Endothelial cell (in vitro differentiated cells): ENCODE data around the gene CCNI2. TPM values are rescaled to one million over a fixed set of nuclear protein-coding genes. Genes with fewer than 3 reads are reported as not detected.

Experiments
- DNase-seq: peaks from one replicate; pipeline ENCODE4 v3.0.0; 2021; ENCODE audit warnings: low spot score
- H3K27ac Mint-ChIP-seq: one replicate; pipeline ENCODE4 v1.8.0; 2021; ENCODE audit warnings: mixed read lengths, inconsistent platforms; ENCODE audit not compliant: unreplicated experiment
- H3K27me3 Mint-ChIP-seq: one replicate; pipeline ENCODE4 v1.8.0; 2021; ENCODE audit warnings: mild to moderate bottlenecking, moderate library complexity, mixed read lengths, inconsistent platforms; ENCODE audit not compliant: unreplicated experiment
- H3K36me3 Mint-ChIP-seq: one replicate; pipeline ENCODE4 v1.8.0; 2021; ENCODE audit warnings: mild to moderate bottlenecking, low read depth, mixed read lengths, inconsistent platforms; ENCODE audit not compliant: unreplicated experiment
- H3K4me1 Mint-ChIP-seq: one replicate; pipeline ENCODE4 v1.8.0; 2021; ENCODE audit warnings: mild to moderate bottlenecking, mixed read lengths, inconsistent platforms; ENCODE audit not compliant: unreplicated experiment
- H3K4me3 Mint-ChIP-seq: one replicate; pipeline ENCODE4 v1.8.0; 2021; ENCODE audit warnings: mild to moderate bottlenecking, mixed read lengths, inconsistent platforms; ENCODE audit not compliant: unreplicated experiment
- H3K9me3 Mint-ChIP-seq: one replicate; pipeline ENCODE4 v1.8.0; 2021; ENCODE audit warnings: mixed read lengths, inconsistent platforms; ENCODE audit not compliant: unreplicated experiment
- total RNA-seq: library from RNA; stranded (reverse); fragmentation: NEBNext Ultra II Directional; extraction: Animal tissue kit (Norgen Biotek cat#: 25700); gene quantifications from one replicate; pipeline ENCODE4 v1.2.1, GENCODE V29; 2021; ENCODE audit not compliant: unreplicated experiment
- TF ChIP-seq, protein P1 (sequence below): fragments of 200-600 bp; sonication (generic); IDR thresholded peaks from one replicate; pipeline ENCODE4 v1.5.0; 2021; ENCODE audit warnings: antibody characterized with exemption; ENCODE audit not compliant: unreplicated experiment

CCNI2 gene
- total RNA-seq, 1 donor from 2014 or later: not detected

DNA sequence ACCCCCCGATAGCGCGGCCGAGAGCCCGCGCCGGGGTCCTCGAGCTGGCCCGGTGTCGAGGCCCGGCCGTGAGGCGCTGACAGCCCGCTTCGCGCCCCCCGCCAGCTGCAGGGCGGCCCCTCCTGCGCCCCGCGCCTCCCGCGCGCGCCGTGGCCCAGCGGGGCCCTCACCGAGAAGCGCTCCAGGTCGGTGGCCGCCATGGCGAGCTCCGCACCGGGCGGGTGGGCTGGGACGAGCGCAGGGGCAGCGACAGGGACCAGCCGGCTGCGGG, 29.6 kb downstream of the CCNI2 start:
- no peak overlapping the region for H3K4me3 Mint-ChIP-seq
- peaks cover 12% of the 10 kb centered on the region for H3K27me3 Mint-ChIP-seq
- H3K27ac Mint-ChIP-seq: no peak overlapping the region
- TF ChIP-seq, protein P1, sequence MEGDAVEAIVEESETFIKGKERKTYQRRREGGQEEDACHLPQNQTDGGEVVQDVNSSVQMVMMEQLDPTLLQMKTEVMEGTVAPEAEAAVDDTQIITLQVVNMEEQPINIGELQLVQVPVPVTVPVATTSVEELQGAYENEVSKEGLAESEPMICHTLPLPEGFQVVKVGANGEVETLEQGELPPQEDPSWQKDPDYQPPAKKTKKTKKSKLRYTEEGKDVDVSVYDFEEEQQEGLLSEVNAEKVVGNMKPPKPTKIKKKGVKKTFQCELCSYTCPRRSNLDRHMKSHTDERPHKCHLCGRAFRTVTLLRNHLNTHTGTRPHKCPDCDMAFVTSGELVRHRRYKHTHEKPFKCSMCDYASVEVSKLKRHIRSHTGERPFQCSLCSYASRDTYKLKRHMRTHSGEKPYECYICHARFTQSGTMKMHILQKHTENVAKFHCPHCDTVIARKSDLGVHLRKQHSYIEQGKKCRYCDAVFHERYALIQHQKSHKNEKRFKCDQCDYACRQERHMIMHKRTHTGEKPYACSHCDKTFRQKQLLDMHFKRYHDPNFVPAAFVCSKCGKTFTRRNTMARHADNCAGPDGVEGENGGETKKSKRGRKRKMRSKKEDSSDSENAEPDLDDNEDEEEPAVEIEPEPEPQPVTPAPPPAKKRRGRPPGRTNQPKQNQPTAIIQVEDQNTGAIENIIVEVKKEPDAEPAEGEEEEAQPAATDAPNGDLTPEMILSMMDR: no peak
- no peak for DNase-seq
- H3K9me3 Mint-ChIP-seq: no peaks in the 10 kb centered on the region
- peaks cover 9% of the 10 kb centered on the region for H3K36me3 Mint-ChIP-seq
- peaks cover 20% of the 10 kb centered on the region for H3K4me1 Mint-ChIP-seq

DNA sequence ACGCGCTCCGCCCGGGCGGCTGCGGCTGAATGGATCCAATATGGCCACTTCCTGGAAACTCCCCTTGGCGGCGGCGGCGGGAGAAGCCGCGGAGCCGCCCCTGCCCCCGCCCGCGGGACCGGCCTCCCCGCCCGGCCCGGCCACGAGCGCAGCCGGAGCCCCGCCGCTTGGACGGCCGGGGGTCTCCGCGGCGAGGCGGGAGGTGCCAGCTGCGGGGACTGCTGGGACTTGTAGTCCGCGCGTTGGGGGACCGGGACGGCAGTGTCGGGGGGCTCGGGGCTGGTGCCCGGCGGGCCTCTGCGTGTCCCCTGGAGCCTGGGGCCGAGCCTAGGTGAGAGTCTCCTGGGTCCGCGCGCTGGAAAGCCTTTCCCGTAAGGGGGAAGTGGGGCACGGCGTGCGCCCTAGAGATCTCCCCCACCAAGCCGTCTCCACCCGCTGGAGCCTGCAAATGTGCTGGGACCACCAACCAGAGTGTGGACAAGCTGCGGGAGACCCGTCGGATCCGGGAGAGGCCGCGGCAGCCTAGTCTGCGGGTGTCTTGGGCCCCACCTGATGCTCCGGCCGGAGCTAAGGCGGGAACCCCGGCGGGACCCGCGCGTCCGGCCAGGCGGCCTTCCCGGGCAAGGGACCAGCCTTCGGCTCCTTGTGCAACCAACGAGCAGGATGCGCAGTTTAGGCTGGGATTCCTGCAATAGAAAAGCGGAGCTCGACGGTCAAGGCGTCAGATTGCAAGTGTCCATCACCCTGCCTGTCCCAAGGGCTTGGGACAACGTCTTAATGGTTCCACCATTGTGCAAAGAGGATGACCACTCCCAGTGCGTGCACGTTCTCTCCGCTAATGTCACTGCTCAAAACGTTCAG, 30.2 kb downstream of the CCNI2 start, which contains the start of gene SEPTIN8:
SEPTIN8 (minus strand) TSS at position 31 of the 861 bp plus-strand sequence. CDS start 102 bp downstream, outside the sequence.
- Mint-ChIP-seq H3K9me3 (no peaks in the 10 kb centered on the region), H3K36me3 (peaks cover 9% of the 10 kb centered on the region), H3K27me3 (peaks cover 12% of the 10 kb centered on the region), H3K27ac (no peak within 1 kb of the TSS), H3K4me3 (peak within 1 kb of the TSS; percentile 80), H3K4me1 (peaks cover 25% of the 10 kb centered on the region)
- peak; percentile 49 for DNase-seq
- TF ChIP-seq, protein P1: no peak

DNA sequence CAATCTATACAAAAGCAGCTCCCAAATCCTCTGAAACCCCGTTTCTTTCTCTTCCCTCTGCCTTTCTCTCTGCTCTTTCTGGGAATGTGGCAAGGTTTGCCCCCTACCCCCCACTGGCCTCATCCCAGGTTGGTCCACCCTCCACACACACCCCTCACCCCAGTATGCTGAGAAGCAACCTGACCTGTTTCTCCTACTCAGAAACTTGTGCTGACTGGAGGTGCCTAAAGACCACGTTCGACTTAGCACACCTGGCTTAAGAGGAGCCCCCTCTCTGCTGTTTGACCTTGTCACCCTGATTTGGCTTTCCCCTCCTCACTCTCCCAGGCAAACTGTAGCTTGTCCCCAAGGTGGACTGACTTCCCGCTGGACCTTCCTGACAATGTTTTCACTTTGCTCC, 30.9 kb downstream of the CCNI2 start:
- H3K4me1 Mint-ChIP-seq: peaks cover 26% of the 10 kb centered on the region
- no peak for DNase-seq
- no peak overlapping the region for H3K27ac Mint-ChIP-seq
- no peaks in the 10 kb centered on the region for H3K9me3 Mint-ChIP-seq
- TF ChIP-seq, protein P1: no peak
- H3K4me3 Mint-ChIP-seq: peak overlapping the region; percentile 70
- peaks cover 9% of the 10 kb centered on the region for H3K36me3 Mint-ChIP-seq
- peaks cover 12% of the 10 kb centered on the region for H3K27me3 Mint-ChIP-seq

DNA sequence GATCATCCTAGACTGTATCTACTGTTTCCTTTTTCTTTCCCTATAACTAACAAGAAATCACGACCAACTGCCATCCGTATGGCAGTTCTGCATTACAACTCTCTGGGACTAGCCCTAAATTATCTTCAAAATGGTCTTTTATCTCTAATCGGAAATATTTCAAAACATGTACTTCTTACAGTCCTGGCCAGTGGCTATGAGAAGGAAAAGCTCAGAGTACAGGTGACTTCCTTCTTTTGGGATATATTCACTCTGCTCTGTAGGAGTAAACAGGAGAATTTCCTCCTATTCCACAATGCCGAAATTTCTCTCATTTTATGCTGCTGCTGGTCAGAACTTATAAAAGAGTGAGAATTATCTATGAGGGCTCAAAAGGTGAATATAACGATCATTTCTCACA, 31.6 kb downstream of the CCNI2 start:
- H3K4me1 Mint-ChIP-seq: peaks cover 26% of the 10 kb centered on the region
- peaks cover 12% of the 10 kb centered on the region for H3K27me3 Mint-ChIP-seq
- peaks cover 9% of the 10 kb centered on the region for H3K36me3 Mint-ChIP-seq
- no peak overlapping the region for H3K27ac Mint-ChIP-seq
- H3K4me3 Mint-ChIP-seq: peak overlapping the region; percentile 70
- TF ChIP-seq, protein P1: no peak
- H3K9me3 Mint-ChIP-seq: no peaks in the 10 kb centered on the region
- no peak for DNase-seq

DNA sequence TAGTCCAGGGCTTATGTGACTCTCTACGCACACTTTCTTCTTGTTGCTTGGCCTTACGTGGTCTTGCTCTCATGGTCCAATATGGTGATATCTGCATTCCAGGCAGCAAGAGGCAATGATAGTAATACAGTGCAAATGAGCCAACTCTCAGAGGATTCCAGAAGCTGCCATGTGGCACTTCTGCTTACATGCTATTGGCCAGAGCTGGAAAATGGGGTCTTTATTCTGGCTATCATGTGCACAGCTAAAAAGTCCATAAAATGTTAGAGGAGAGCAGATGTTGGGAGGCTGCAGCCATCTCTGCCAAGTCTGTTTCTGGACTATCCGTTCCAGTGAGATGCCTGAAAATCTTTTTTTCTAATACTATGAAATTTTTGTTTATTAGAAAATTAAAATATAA, 32.7 kb downstream of the CCNI2 start:
- H3K27ac Mint-ChIP-seq: no peak overlapping the region
- H3K4me1 Mint-ChIP-seq: peaks cover 26% of the 10 kb centered on the region
- H3K27me3 Mint-ChIP-seq: peaks cover 9% of the 10 kb centered on the region
- no peaks in the 10 kb centered on the region for H3K9me3 Mint-ChIP-seq
- H3K36me3 Mint-ChIP-seq: peaks cover 9% of the 10 kb centered on the region
- no peak overlapping the region for H3K4me3 Mint-ChIP-seq
- TF ChIP-seq, protein P1: no peak
- no peak for DNase-seq
